SK-N-SH treated with all-trans-retinoic acid at 6 μM for 48 hours (cell line): ENCODE results near the gene TMEM30A.

Source experiments
- ATAC-seq: fragments of 200-7000 bp; cut with Tn5 transposase; 3 replicates; pipeline ENCODE4 v1.9.1; 2020; ENCODE audit warnings: mild to moderate bottlenecking, moderate library complexity
- ARNTL ChIP-seq: fragments of 450-650 bp; formaldehyde crosslinking; IDR thresholded peaks from 2 replicates; pipeline ENCODE4 v1.5.0; 2020; ENCODE audit warnings: low read depth, mild to moderate bottlenecking, moderate library complexity, borderline replicate concordance
- BACH2 ChIP-seq: fragments of 250-450 bp; sonication (Bioruptor Pico); IDR thresholded peaks from 2 replicates; pipeline ENCODE4 v1.9.0; 2021; ENCODE audit warnings: mild to moderate bottlenecking, borderline replicate concordance
- CREB5 ChIP-seq: fragments of 250-450 bp; sonication (Bioruptor Pico); IDR thresholded peaks from 2 replicates; pipeline ENCODE4 v1.5.1; 2020; ENCODE audit warnings: low read depth, mild to moderate bottlenecking, moderate library complexity
- CSDC2 ChIP-seq: fragments of 250-450 bp; sonication (Bioruptor Pico); IDR thresholded peaks from 2 replicates; pipeline ENCODE4 v1.5.0; 2020; ENCODE audit warnings: mild to moderate bottlenecking, moderate library complexity
- CSRNP3 ChIP-seq: fragments of 250-450 bp; sonication (Bioruptor Pico); IDR thresholded peaks from 2 replicates; pipeline ENCODE4 v1.5.1; 2021; ENCODE audit warnings: mild to moderate bottlenecking, moderate library complexity
- ISL1 ChIP-seq: fragments of 250-450 bp; sonication (Bioruptor Pico); IDR thresholded peaks from 2 replicates; pipeline ENCODE4 v2.1.2; 2022; ENCODE audit warnings: mild to moderate bottlenecking, moderate library complexity
- OSR1 ChIP-seq: fragments of 250-450 bp; sonication (Bioruptor Pico); IDR thresholded peaks from 2 replicates; pipeline ENCODE4 v1.8.0; 2022; ENCODE audit warnings: moderate library complexity, mild to moderate bottlenecking, inconsistent platforms
- PATZ1 ChIP-seq: fragments of 250-450 bp; sonication (Bioruptor Pico); IDR thresholded peaks from 2 replicates; pipeline ENCODE4 v1.8.0; 2020; ENCODE audit warnings: mild to moderate bottlenecking, moderate library complexity, borderline replicate concordance
- POU6F1 ChIP-seq: fragments of 250-450 bp; sonication (Bioruptor Pico); IDR thresholded peaks from 2 replicates; pipeline ENCODE4 v1.8.0; 2021; ENCODE audit warnings: low read depth, mild to moderate bottlenecking, moderate library complexity, borderline replicate concordance
- PPARA ChIP-seq: fragments of 250-450 bp; sonication (Bioruptor Pico); IDR thresholded peaks from 2 replicates; pipeline ENCODE4 v1.5.0; 2020; ENCODE audit warnings: mild to moderate bottlenecking, borderline replicate concordance
- RARB ChIP-seq: fragments of 250-450 bp; sonication (Bioruptor Pico); IDR thresholded peaks from 2 replicates; pipeline ENCODE4 v1.8.0; 2021; ENCODE audit warnings: mild to moderate bottlenecking, moderate library complexity
- SNAI2 ChIP-seq: fragments of 250-450 bp; sonication (Bioruptor Pico); IDR thresholded peaks from 2 replicates; pipeline ENCODE4 v1.5.0; 2020; ENCODE audit warnings: mild to moderate bottlenecking, moderate library complexity
- TCF4 ChIP-seq: fragments of 250-450 bp; sonication (Bioruptor Pico); IDR thresholded peaks from 2 replicates; pipeline ENCODE4 v1.8.0; 2021; ENCODE audit warnings: mild to moderate bottlenecking, moderate library complexity, borderline replicate concordance
- TOX ChIP-seq: fragments of 250-450 bp; sonication (Bioruptor Pico); IDR thresholded peaks from 2 replicates; pipeline ENCODE4 v1.8.0; 2021; ENCODE audit warnings: mild to moderate bottlenecking, moderate library complexity, borderline replicate concordance
- TSHZ2 ChIP-seq: fragments of 250-450 bp; sonication (Bioruptor Pico); IDR thresholded peaks from 2 replicates; pipeline ENCODE4 v1.5.0; 2020; ENCODE audit warnings: mild to moderate bottlenecking, moderate library complexity
- ZC3H10 ChIP-seq: fragments of 250-450 bp; sonication (Bioruptor Pico); IDR thresholded peaks from 2 replicates; pipeline ENCODE4 v1.5.1; 2021; ENCODE audit warnings: mild to moderate bottlenecking, moderate library complexity
- ZFP3 ChIP-seq: fragments of 250-450 bp; sonication (Bioruptor Pico); IDR thresholded peaks from 2 replicates; pipeline ENCODE4 v1.5.0; 2020; ENCODE audit warnings: mild to moderate bottlenecking, moderate library complexity
- ZFP30 ChIP-seq: fragments of 450-650 bp; formaldehyde crosslinking; IDR thresholded peaks from 2 replicates; pipeline ENCODE4 v1.5.0; 2022; ENCODE audit warnings: mild to moderate bottlenecking, moderate library complexity
- ZNF565 ChIP-seq: fragments of 450-650 bp; formaldehyde crosslinking; conservative IDR thresholded peaks from 2 replicates; pipeline ENCODE4 v1.5.0; 2020; ENCODE audit warnings: low read depth, mild to moderate bottlenecking, moderate library complexity
- ZNF70 ChIP-seq: fragments of 450-650 bp; formaldehyde crosslinking; IDR thresholded peaks from 2 replicates; pipeline ENCODE4 v1.5.0; 2020; ENCODE audit warnings: mild to moderate bottlenecking, moderate library complexity
- ZNF8 ChIP-seq: fragments of 450-650 bp; formaldehyde crosslinking; IDR thresholded peaks from 2 replicates; pipeline ENCODE4 v1.5.0; 2020; ENCODE audit warnings: mild to moderate bottlenecking, moderate library complexity

Gene TMEM30A

GRCh38 chr6:75266716-75267291 lies 17.8 kb downstream of the TMEM30A start:
- no peak for TF ChIP-seq ZNF565 (CRISPR knock-in tag)
- no peak for TF ChIP-seq ZFP3 (CRISPR knock-in tag)
- TF ChIP-seq ZC3H10, result no peak
- TF ChIP-seq PPARA, result no peak
- no peak for TF ChIP-seq ZFP30 (CRISPR knock-in tag)
- peak; percentile 87 for ATAC-seq

- no peak for ATAC-seq
- no peak for TF ChIP-seq ZNF8 (CRISPR knock-in tag)
Measured at GRCh38 chr6:75263401-75263750, 21.2 kb downstream of the TMEM30A start.

GRCh38 chr6:75262716-75263400 lies 21.7 kb downstream of the TMEM30A start:
- ATAC-seq, result peak; percentile 56
- TF ChIP-seq ARNTL, result no peak
- TF ChIP-seq CSDC2 (CRISPR knock-in tag), result no peak
- no peak for TF ChIP-seq ZNF565 (CRISPR knock-in tag)
- no peak for TF ChIP-seq TSHZ2 (CRISPR knock-in tag)
- TF ChIP-seq ZNF8 (CRISPR knock-in tag), result no peak
- no peak for TF ChIP-seq PPARA
- TF ChIP-seq BACH2 (CRISPR knock-in tag), result no peak
- no peak for TF ChIP-seq ISL1 (CRISPR knock-in tag)
- TF ChIP-seq CSRNP3 (CRISPR knock-in tag), result no peak
- TF ChIP-seq OSR1 (CRISPR knock-in tag), result no peak
- no peak for TF ChIP-seq TCF4 (CRISPR knock-in tag)

GRCh38 chr6:75261299-75261698 lies 23.3 kb downstream of the TMEM30A start:
- ATAC-seq, result no peak
- TF ChIP-seq ARNTL (no peak), PATZ1 (CRISPR knock-in tag) (no peak), CSRNP3 (CRISPR knock-in tag) (no peak), PPARA (no peak), TCF4 (CRISPR knock-in tag) (no peak), ISL1 (CRISPR knock-in tag) (no peak), ZNF70 (CRISPR knock-in tag) (no peak), POU6F1 (CRISPR knock-in tag) (no peak), RARB (CRISPR knock-in tag) (no peak), BACH2 (CRISPR knock-in tag) (no peak), TOX (CRISPR knock-in tag) (no peak), SNAI2 (CRISPR knock-in tag) (no peak), ZNF565 (CRISPR knock-in tag) (no peak), CREB5 (CRISPR knock-in tag) (no peak), OSR1 (CRISPR knock-in tag) (no peak), ZC3H10 (no peak), TSHZ2 (CRISPR knock-in tag) (no peak)
- TF ChIP-seq, all 23 proteins: peak for 0
